Measurements from ENCODE around the gene USP9X.

The USP9X gene

GRCh38 chrX:41128955-41129354 lies 43.7 kb downstream of the USP9X start:
- no peak for TF ChIP-seq GATA2 (IDR thresholded peaks at IDR 0.05; ENCODE audit: low read depth, low read length)
- no peak for TF ChIP-seq GATA3 (IDR thresholded peaks at IDR 0.05; ENCODE audit: low read depth, low read length)

- no peak for TF ChIP-seq GATA3 (IDR thresholded peaks at IDR 0.05; ENCODE audit: low read depth, low read length)
- TF ChIP-seq GATA2 (IDR thresholded peaks at IDR 0.05; ENCODE audit: low read depth, low read length): no peak
These were observed 46.5 kb downstream of the USP9X start for GRCh38 chrX:41131766-41132165.

GRCh38 chrX:41133551-41133950 lies 48.3 kb downstream of the USP9X start:
- TF ChIP-seq GATA2 (IDR thresholded peaks at IDR 0.05; ENCODE audit: low read depth, low read length) (no peak), GATA3 (IDR thresholded peaks at IDR 0.05; ENCODE audit: low read depth, low read length) (no peak)

- TF ChIP-seq GATA3 (IDR thresholded peaks at IDR 0.05; ENCODE audit: low read depth, low read length) (no peak), GATA2 (IDR thresholded peaks at IDR 0.05; ENCODE audit: low read depth, low read length) (no peak)
These were observed 52.3 kb downstream of the USP9X start for GRCh38 chrX:41137589-41137988.

- TF ChIP-seq GATA3 (IDR thresholded peaks at IDR 0.05; ENCODE audit: low read depth, low read length) (no peak), GATA2 (IDR thresholded peaks at IDR 0.05; ENCODE audit: low read depth, low read length) (no peak)
These were observed 57.1 kb downstream of the USP9X start for GRCh38 chrX:41142130-41142910.

GRCh38 chrX:41144873-41145272 lies 59.6 kb downstream of the USP9X start:
- TF ChIP-seq GATA2 (IDR thresholded peaks at IDR 0.05; ENCODE audit: low read depth, low read length): no peak

- TF ChIP-seq GATA3 (IDR thresholded peaks at IDR 0.05; ENCODE audit: low read depth, low read length): no peak
- TF ChIP-seq GATA2 (IDR thresholded peaks at IDR 0.05; ENCODE audit: low read depth, low read length): no peak
These were observed 60.8 kb downstream of the USP9X start for GRCh38 chrX:41145920-41146608.

- no peak for TF ChIP-seq GATA3 (IDR thresholded peaks at IDR 0.05; ENCODE audit: low read depth, low read length)
These were observed 63.3 kb downstream of the USP9X start for GRCh38 chrX:41148553-41148952.

GRCh38 chrX:41150043-41150442 lies 64.8 kb downstream of the USP9X start:
- TF ChIP-seq GATA3 (IDR thresholded peaks at IDR 0.05; ENCODE audit: low read depth, low read length) (no peak), GATA2 (IDR thresholded peaks at IDR 0.05; ENCODE audit: low read depth, low read length) (no peak)

GRCh38 chrX:41152221-41152620 lies 67.0 kb downstream of the USP9X start:
- TF ChIP-seq GATA2 (IDR thresholded peaks at IDR 0.05; ENCODE audit: low read depth, low read length) (no peak), GATA3 (IDR thresholded peaks at IDR 0.05; ENCODE audit: low read depth, low read length) (no peak)

- TF ChIP-seq GATA2 (IDR thresholded peaks at IDR 0.05; ENCODE audit: low read depth, low read length) (no peak), GATA3 (IDR thresholded peaks at IDR 0.05; ENCODE audit: low read depth, low read length) (no peak)
These were observed 68.2 kb downstream of the USP9X start for GRCh38 chrX:41153448-41153847.

GRCh38 chrX:41153957-41154356 lies 68.7 kb downstream of the USP9X start:
- TF ChIP-seq GATA3 (IDR thresholded peaks at IDR 0.05; ENCODE audit: low read depth, low read length) (no peak), GATA2 (IDR thresholded peaks at IDR 0.05; ENCODE audit: low read depth, low read length) (no peak)

GRCh38 chrX:41164449-41164848 lies 79.2 kb downstream of the USP9X start:
- no peak for TF ChIP-seq GATA3 (IDR thresholded peaks at IDR 0.05; ENCODE audit: low read depth, low read length)
- no peak for TF ChIP-seq GATA2 (IDR thresholded peaks at IDR 0.05; ENCODE audit: low read depth, low read length)

GRCh38 chrX:41167888-41168287 lies 82.6 kb downstream of the USP9X start:
- no peak for TF ChIP-seq GATA2 (IDR thresholded peaks at IDR 0.05; ENCODE audit: low read depth, low read length)
- no peak for TF ChIP-seq GATA3 (IDR thresholded peaks at IDR 0.05; ENCODE audit: low read depth, low read length)

GRCh38 chrX:41176263-41176662 lies 91.0 kb downstream of the USP9X start:
- TF ChIP-seq GATA2 (IDR thresholded peaks at IDR 0.05; ENCODE audit: low read depth, low read length) (no peak), GATA3 (IDR thresholded peaks at IDR 0.05; ENCODE audit: low read depth, low read length) (no peak)
